Measurements from ENCODE around the gene CBLN3. TPM values are rescaled to one million over a fixed set of nuclear protein-coding genes. Genes with fewer than 3 reads are reported as not detected.

CBLN3 gene
- total and polyA plus RNA-seq, 8 donors: 0.81 to 4.2 (median 2.1) TPM; not detected in 2

- TF ChIP-seq POLR2A (IDR thresholded peaks at IDR 0.05) (no peak), EP300 (IDR thresholded peaks at IDR 0.05) (no peak), POLR2AphosphoS5 (IDR thresholded peaks at IDR 0.05) (no peak), CTCF (IDR thresholded peaks at IDR 0.05) (no peak)
- Histone ChIP-seq H3K27ac (peak overlapping the region in 3 of 5 donors; percentile 52 to 72 (median 67)), H3K4me3 (no peak overlapping the region), H3K27me3 (no peaks in the 10 kb centered on the region), H3K9me3 (no peaks in the 10 kb centered on the region), H3K4me1 (peaks cover 32 to 89% (median 69%) of the 10 kb centered on the region in 4 donors), H3K36me3 (peaks cover 36 to 85% (median 79%) of the 10 kb centered on the region in 4 donors)
- no peak for DNase-seq
- intact Hi-C loops (cut with DNase I; ENCODE audit: low total_unique reads): no loop called here
- WGBS, 5 donors: 58 to 78% (median 69%) methylated on average over 2 of the region's 2 CpGs
Measured at GRCh38 chr14:24437736-24438067, 8.2 kb upstream of the CBLN3 start.

DNA sequence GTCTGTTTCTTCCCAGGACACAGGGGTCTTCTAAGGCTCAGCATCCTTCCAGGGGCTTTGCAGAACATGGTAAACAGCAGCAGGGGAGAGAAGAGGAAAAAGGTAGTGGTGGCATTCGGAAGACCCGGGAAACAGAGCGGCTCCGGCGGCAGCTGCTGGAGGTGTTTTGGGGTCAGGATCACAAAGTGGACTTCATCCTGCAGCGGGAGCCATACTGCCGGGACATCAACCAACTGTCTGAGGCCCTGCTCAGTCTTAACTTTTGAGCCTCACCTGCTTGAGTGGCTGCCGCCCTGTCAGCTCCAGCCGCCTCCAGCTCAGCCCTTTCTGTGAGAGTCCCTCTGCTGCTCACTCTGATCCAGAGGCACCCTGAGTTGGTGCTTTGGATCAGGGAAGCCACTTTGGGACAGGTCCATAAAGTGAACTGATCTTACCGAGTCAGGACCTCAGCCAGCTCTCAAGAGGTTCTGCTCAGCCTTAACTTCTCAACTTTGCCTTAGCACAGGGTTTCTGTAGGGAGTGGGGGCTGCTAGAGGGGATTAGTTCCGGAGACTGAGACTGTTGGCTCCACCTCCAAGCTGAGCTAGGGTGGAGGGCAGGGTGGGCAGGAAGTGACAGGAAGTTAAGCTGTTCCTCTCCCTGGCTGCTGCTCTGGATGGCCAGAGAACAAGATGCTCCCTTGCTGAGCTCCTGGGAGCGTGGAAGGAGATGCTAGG lies 7.7 kb upstream of the CBLN3 start:
- DNase-seq: peak in 1 of 2 donors; percentile 47
- peaks cover 41 to 90% (median 84%) of the 10 kb centered on the region in 4 donors for H3K36me3 ChIP-seq
- H3K9me3 ChIP-seq: no peaks in the 10 kb centered on the region
- H3K27me3 ChIP-seq: no peaks in the 10 kb centered on the region
- intact Hi-C loops (cut with DNase I; ENCODE audit: low total_unique reads): no loop called here
- TF ChIP-seq POLR2AphosphoS5 (IDR thresholded peaks at IDR 0.05) (no peak), CTCF (IDR thresholded peaks at IDR 0.05) (no peak), POLR2A (IDR thresholded peaks at IDR 0.05) (no peak), EP300 (IDR thresholded peaks at IDR 0.05) (no peak)
- WGBS, 5 donors: 66 to 81% (median 74%) methylated on average over 12 of the region's 12 CpGs
- peak overlapping the region in 1 of 4 donors; percentile 12 for H3K4me3 ChIP-seq
- peak overlapping the region in 4 of 5 donors; percentile 27 to 72 (median 60) for H3K27ac ChIP-seq
- peaks cover 37 to 93% (median 74%) of the 10 kb centered on the region in 4 donors for H3K4me1 ChIP-seq

DNA sequence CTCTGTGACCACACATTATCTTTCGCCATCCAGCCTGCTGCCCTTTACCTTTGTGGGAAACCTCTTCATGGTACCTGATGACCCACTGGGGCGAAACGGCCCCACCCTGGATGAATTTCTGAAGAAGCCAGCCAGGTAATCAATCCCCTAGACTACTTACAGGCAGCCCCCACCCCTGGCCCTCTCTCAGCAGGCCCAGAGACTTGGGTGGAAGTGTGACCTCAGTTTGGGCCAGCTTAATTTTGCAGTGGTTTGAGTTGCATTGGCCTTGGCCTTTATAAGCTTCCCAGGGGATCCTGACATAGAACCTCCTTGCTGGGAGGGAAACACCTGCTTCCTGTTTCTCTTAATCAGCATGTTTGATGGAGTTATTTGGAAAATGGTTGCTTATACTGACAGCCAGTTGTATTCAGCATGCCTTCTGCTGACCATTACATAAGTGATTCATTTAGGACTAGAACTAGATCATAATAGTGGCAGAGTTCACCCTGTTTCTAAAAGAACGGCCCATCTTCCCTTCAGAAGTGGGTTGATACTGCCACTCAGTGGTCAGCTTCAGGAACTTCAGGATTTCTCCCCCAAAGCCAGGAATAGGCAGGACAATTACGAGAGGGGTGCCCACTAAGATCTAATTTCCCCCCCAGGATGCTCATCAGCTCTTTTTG lies 7.0 kb upstream of the CBLN3 start:
- H3K4me1 ChIP-seq: peaks cover 39 to 93% (median 74%) of the 10 kb centered on the region in 4 donors
- H3K4me3 ChIP-seq: no peak overlapping the region
- no peaks in the 10 kb centered on the region for H3K27me3 ChIP-seq
- TF ChIP-seq POLR2AphosphoS5 (IDR thresholded peaks at IDR 0.05) (peak in 2 of 3 donors; percentile 46 to 73), EP300 (IDR thresholded peaks at IDR 0.05) (no peak), POLR2A (IDR thresholded peaks at IDR 0.05) (no peak), CTCF (IDR thresholded peaks at IDR 0.05) (peak in 5 of 7 experiments; percentile 56 to 87 (median 70))
- intact Hi-C loops (cut with DNase I; ENCODE audit: low total_unique reads): no loop called here
- peak overlapping the region in 4 of 5 donors; percentile 27 to 72 (median 60) for H3K27ac ChIP-seq
- H3K9me3 ChIP-seq: no peaks in the 10 kb centered on the region
- 38 to 51% (median 49%) methylated on average over 5 of the region's 5 CpGs for WGBS, 5 donors
- DNase-seq: peak in 1 of 2 donors; percentile 89
- H3K36me3 ChIP-seq: peaks cover 46 to 97% (median 89%) of the 10 kb centered on the region in 4 donors

GRCh38 chr14:24435998-24436354 lies 6.5 kb upstream of the CBLN3 start:
- no peak for TF ChIP-seq POLR2A (IDR thresholded peaks at IDR 0.05)
- TF ChIP-seq EP300 (IDR thresholded peaks at IDR 0.05): no peak
- no peak for TF ChIP-seq CTCF (IDR thresholded peaks at IDR 0.05)
- no peak for TF ChIP-seq POLR2AphosphoS5 (IDR thresholded peaks at IDR 0.05)
- intact Hi-C loops (cut with DNase I; ENCODE audit: low total_unique reads): no loop called here
- 56 to 73% (median 64%) methylated on average over 6 of the region's 6 CpGs for WGBS, 5 donors
- Histone ChIP-seq H3K27ac (peak overlapping the region in 4 of 5 donors; percentile 27 to 72 (median 60)), H3K9me3 (no peaks in the 10 kb centered on the region), H3K4me1 (peaks cover 43 to 93% (median 75%) of the 10 kb centered on the region in 4 donors), H3K36me3 (peaks cover 51 to 97% (median 89%) of the 10 kb centered on the region in 4 donors), H3K27me3 (no peaks in the 10 kb centered on the region), H3K4me3 (no peak overlapping the region)
- no peak for DNase-seq

Data from stomach (tissue), 9 donors.